C4-2B (cell line): ENCODE measurements around the gene LMAN2L.

Experiments
- H3K27ac ChIP-seq: fragments of 450-650 bp; 2 replicates; pipeline ENCODE4 v1.5.1; 2017
- CTCF ChIP-seq: fragments of 450-650 bp; conservative IDR thresholded peaks from 2 replicates; pipeline ENCODE4 v1.5.1; 2017; ENCODE audit warnings: mild to moderate bottlenecking
- ZFX ChIP-seq: fragments of 450-650 bp; IDR thresholded peaks from 2 replicates; pipeline ENCODE4 v1.6.1; 2017

LMAN2L gene

GRCh38 chr2:96747061-96747617, 7.3 kb upstream of the LMAN2L start:
- no peak for TF ChIP-seq ZFX
- TF ChIP-seq CTCF = no peak
- no peak overlapping the region for H3K27ac ChIP-seq

GRCh38 chr2:96739076-96739632, 710 bp downstream of the LMAN2L start:
- peak overlapping the region; percentile 89 for H3K27ac ChIP-seq
- TF ChIP-seq CTCF (no peak), ZFX (no peak)

- TF ChIP-seq CTCF (no peak), ZFX (no peak)
- H3K27ac ChIP-seq = no peak overlapping the region
Observed at GRCh38 chr2:96737831-96738230, 2.0 kb downstream of the LMAN2L start.

GRCh38 chr2:96737251-96737650, 2.6 kb downstream of the LMAN2L start:
- no peak overlapping the region for H3K27ac ChIP-seq
- TF ChIP-seq CTCF = no peak
- no peak for TF ChIP-seq ZFX

GRCh38 chr2:96734880-96735583, 4.8 kb downstream of the LMAN2L start:
- H3K27ac ChIP-seq = no peak overlapping the region
- TF ChIP-seq CTCF (no peak), ZFX (no peak)

- TF ChIP-seq CTCF (no peak), ZFX (no peak)
- no peak overlapping the region for H3K27ac ChIP-seq
Observed at GRCh38 chr2:96733931-96734330, 5.9 kb downstream of the LMAN2L start.

GRCh38 chr2:96730212-96730611, 9.7 kb downstream of the LMAN2L start:
- no peak overlapping the region for H3K27ac ChIP-seq

More at GRCh38 chr2:96730212-96730611, 9.7 kb downstream of the LMAN2L start:
- TF ChIP-seq CTCF = no peak
- no peak for TF ChIP-seq ZFX
